Activated T-helper 1 cell treated with anti-CD3 and anti-CD28 coated beads, Interleukin-12 subunit alpha, Interleukin-12 subunit beta, Interleukin-2, Interleukin-4 antibody, amounts not matched to agents 30 ng/mL and 10 ng/mL and 1 ng/mL, durations not matched to agents 14 hours and 24 hours and 36 hours (primary cell): Measurements from ENCODE around the gene LSM3. TPM values are rescaled to one million over a fixed set of nuclear protein-coding genes. Genes with fewer than 3 reads are reported as not detected.
"Not testable (repeated sequence)": the region's sequence is repeated elsewhere in the genome, so short reads cannot be mapped to it uniquely, and the experiment has no call there.

Source experiments
- DNase-seq: peaks from one replicate; pipeline ENCODE4 v3.0.0; 2021; ENCODE audit warnings: low spot score
- H3K27ac Mint-ChIP-seq: one replicate; pipeline ENCODE4 v1.8.0; 2021; ENCODE audit warnings: mild to moderate bottlenecking, mixed read lengths
- H3K27me3 Mint-ChIP-seq: one replicate; pipeline ENCODE4 v1.8.0; 2022; ENCODE audit warnings: mild to moderate bottlenecking, moderate library complexity, mixed read lengths; ENCODE audit not compliant: insufficient read depth
- H3K36me3 Mint-ChIP-seq: one replicate; pipeline ENCODE4 v1.8.0; 2021; ENCODE audit warnings: low read depth, mixed read lengths
- H3K4me1 Mint-ChIP-seq: one replicate; pipeline ENCODE4 v1.8.0; 2021; ENCODE audit warnings: low read depth, mixed read lengths
- H3K4me3 Mint-ChIP-seq: one replicate; pipeline ENCODE4 v1.8.0; 2021; ENCODE audit warnings: mild to moderate bottlenecking, moderate library complexity, mixed read lengths
- H3K9me3 Mint-ChIP-seq: one replicate; pipeline ENCODE4 v1.8.0; 2021; ENCODE audit warnings: mixed read lengths
- intact Hi-C: fragments of 100-400 bp; cut with micrococcal nuclease; formaldehyde crosslinking; loops from one replicate; pipeline ENCODE4 v1.15.1; 2024
- total RNA-seq: library from RNA; stranded (reverse); gene quantifications from 2 replicates; pipeline ENCODE4 v1.2.3, GENCODE V29; 2022

The LSM3 gene
- total RNA-seq, 1 donor from 2014 or later: 15.6 TPM

DNA sequence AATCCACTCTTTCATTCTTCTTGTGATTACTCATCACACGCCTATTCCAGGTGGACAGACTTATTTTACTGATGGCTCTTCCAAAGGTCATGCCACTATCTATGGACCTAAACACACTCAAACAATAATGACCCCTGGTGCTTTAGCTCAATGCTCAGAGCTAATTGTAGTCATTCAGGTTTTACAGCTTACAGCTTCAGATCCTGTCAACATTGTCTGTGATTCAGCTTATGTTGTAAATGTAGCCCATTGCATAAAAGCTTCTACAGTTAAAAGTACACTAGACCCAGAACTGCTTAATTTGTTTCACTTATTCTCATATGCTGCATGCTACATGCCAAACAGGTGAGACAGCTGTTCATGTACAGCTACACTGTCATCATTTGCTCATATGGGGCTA, 49.2 kb downstream of the LSM3 start:
- Mint-ChIP-seq H3K4me3 (no peak overlapping the region), H3K9me3 (peaks cover 2% of the 10 kb centered on the region), H3K27ac (no peak overlapping the region), H3K4me1 (peaks cover 7% of the 10 kb centered on the region), H3K27me3 (peaks cover 21% of the 10 kb centered on the region), H3K36me3 (no peaks in the 10 kb centered on the region)
- DNase-seq: no peak
- intact Hi-C loops: no loop called here

DNA sequence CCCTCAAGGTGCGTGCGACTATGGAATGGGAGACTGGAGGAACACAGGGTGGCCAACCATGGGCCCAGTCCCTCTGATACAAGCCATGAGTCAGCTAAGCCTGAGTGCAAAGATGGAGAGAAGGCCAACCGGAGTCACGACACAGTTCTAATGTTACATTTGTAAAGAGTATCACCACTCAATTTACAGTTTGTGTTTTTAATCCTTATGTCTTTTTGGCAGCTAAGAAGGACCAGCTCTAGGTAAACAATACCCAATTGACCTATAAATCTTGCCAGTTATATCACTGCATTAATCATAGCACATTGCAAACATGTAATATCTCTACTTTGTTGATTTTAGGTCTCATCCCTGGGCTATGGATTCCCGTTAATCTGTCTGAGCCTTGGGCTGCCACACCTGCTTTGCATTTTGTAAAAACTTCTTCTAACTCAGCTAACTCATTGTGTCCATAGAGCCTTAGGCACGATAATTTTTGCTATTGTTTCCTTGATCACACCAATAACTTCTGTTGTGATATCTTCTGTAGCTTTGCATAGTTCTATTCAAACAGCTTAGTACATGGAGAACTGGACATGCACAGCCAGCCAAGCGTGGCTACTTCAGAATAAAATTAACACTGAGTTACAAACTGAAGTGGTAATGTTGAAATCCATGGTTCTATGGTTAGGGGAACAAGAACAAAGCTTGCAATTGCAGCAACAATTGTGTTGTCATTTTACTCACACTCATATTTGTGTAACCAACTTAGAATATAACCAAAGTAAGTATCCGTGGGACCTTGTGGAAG, 50.3 kb downstream of the LSM3 start:
- intact Hi-C loops: no loop called here
- Mint-ChIP-seq H3K4me3 (no peak overlapping the region), H3K9me3 (peaks cover 9% of the 10 kb centered on the region), H3K4me1 (peaks cover 9% of the 10 kb centered on the region), H3K27me3 (peaks cover 23% of the 10 kb centered on the region), H3K36me3 (peaks cover 2% of the 10 kb centered on the region), H3K27ac (no peak overlapping the region)
- no peak for DNase-seq

DNA sequence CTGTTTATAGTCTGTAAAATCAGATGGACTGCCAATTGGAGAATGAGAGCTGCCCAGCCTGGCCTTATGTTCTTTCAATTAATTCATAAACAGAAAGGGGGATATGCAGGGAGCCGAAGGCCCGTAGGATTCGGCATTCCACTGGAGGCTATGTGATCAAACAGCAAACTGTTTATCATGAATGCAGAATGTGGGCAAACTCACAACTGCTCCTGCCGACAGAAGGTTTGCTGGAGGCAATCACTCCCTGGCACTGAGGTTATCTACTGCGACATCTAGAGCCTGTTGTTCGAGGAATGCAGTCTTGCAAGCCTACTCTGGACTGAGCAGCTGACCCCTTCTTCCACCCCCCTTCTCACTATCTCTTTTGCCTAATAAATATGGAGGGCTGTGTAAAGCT, 51.1 kb downstream of the LSM3 start:
- H3K27ac Mint-ChIP-seq, H3K4me1 Mint-ChIP-seq, H3K4me3 Mint-ChIP-seq, H3K36me3 Mint-ChIP-seq, H3K9me3 Mint-ChIP-seq, DNase-seq, intact Hi-C loops: not testable (repeated sequence)
- peaks cover 23% of the 10 kb centered on the region for H3K27me3 Mint-ChIP-seq

DNA sequence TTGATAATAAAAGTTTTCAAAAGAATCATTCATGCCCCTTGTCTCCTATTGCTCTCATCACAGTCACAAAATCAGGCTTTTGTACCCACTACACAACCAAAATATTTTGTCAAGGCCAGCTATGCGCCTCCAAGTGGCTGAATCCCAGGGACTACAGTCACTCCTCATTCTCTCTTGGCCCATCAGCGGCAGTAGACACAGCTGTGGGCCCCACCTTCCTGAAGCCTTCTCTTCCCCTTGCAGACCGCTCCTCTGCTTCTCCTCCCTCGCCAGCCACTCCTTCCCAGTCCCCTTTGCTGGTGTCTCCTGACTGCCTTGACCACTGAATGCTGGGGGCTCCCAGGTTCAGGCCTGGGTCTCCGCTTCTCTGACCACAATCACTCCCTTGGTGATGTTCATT, 52.1 kb downstream of the LSM3 start:
- H3K36me3 Mint-ChIP-seq: peaks cover 2% of the 10 kb centered on the region

DNA sequence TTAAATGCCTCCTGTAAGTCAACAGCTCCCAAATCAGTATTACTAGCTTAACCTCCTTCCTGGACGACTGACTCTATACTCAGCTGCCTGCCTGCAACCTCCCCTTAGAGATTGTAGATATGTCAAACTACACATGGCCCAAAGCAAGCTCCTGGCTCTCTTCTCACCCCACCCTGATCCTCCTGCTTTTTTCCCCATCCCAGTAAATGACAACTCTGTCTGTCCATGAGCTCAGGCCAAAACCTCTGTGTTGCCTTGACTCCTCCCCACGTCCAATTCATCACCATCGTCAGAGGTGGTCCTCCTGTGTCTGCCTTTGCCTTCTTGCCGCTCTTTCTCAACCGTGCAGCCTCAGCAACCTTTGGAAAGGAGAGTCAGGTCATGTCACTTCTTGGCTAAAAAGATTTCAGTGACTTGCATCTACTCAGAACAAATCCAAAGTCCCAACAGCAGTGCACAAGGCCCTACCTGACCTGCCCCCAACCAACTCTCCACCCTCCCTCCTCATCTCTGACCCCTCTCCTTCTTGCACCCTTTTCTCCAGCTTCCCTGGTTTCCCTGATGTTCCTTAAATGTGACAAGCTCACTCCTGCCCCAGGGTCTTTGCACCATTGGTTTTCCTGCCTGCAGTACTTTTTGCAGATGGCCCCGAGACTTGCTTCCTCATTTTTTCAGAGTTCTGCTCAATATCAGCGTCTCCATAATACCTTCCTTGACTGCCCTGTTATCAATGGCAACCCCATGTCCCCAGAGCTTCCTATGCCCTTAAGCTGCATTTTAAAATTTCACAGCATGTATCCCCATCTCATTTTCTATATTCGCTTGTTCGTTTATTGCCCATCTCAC, 52.8 kb downstream of the LSM3 start:
- Mint-ChIP-seq H3K27ac (no peak overlapping the region), H3K27me3 (peaks cover 16% of the 10 kb centered on the region)
- intact Hi-C loops: no loop called here

More for the DNA sequence above, 52.1 kb downstream of the LSM3 start:
- DNase-seq: no peak
- intact Hi-C loops: no loop called here
- Mint-ChIP-seq H3K4me1 (peaks cover 14% of the 10 kb centered on the region), H3K27me3 (peaks cover 16% of the 10 kb centered on the region), H3K27ac (no peak overlapping the region), H3K9me3 (peaks cover 9% of the 10 kb centered on the region), H3K4me3 (no peak overlapping the region)

DNA sequence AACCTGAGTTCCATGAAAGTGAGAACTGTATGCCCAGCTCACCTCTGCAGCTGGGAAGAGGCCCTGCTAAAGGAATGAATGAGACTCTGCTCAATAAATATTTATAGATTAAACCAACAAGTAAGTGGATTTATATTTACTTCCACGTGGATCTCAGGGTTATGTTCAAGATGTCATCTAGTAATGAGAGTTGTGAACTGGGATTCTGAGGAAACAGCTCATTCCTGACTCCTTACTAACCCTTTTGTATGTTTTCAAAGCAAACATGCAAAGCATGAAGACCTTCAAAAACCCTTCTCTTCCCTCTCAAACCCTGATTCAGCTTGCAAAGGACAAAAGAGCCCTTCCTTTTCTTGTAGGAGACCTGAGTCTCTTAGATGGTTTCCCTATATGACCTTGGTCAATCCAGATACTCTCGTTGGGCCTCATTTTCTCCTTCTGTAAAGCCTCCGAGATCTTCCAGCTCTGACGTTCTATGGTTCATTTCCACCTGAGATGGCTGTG, 53.4 kb downstream of the LSM3 start:
- intact Hi-C loops: no loop called here
- H3K4me3 Mint-ChIP-seq: no peak overlapping the region
- H3K4me1 Mint-ChIP-seq: peaks cover 14% of the 10 kb centered on the region
- H3K27ac Mint-ChIP-seq: no peak overlapping the region
- peaks cover 16% of the 10 kb centered on the region for H3K27me3 Mint-ChIP-seq
- DNase-seq: no peak
- H3K36me3 Mint-ChIP-seq: peaks cover 2% of the 10 kb centered on the region
- H3K9me3 Mint-ChIP-seq: peaks cover 9% of the 10 kb centered on the region

More for the DNA sequence above, 52.8 kb downstream of the LSM3 start:
- Mint-ChIP-seq H3K4me3 (no peak overlapping the region), H3K4me1 (peaks cover 14% of the 10 kb centered on the region), H3K9me3 (peaks cover 9% of the 10 kb centered on the region), H3K36me3 (peaks cover 2% of the 10 kb centered on the region)
- DNase-seq: no peak

DNA sequence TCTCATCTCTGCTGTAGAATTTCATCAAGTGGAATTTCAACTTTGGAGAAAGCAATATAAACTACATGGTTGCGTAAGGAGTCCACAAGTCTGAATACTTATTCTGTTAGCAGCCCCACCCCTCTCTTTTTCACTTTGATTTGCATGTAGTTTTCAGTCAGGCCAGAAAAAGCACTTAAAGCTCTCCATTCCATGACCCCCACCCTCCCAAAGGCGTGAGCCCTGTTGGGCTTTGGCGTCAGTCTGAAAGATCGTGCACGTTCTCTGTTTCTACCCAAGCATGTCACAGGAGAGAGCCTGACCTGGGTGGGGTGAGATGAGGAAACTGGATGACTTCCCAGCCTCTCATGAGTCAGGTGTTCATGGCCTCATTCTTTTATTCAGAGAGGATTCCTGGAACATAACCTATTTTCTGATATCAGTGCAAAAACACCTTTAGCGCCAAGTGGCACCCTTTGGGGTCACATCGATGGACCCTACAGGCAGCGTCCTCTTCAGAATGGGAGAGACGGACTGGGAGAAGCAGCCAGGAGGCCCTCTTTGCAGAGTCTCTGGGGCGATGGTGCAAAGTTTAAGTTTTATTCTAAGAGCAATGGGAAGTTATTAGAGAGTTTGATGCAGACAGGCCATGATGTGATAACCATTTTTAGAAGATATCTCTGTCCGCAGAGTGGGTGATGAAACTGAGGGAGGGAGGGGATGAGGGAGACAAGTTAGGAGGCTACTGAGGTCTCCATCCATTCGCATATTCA, 55.8 kb downstream of the LSM3 start:
- H3K4me3 Mint-ChIP-seq: no peak overlapping the region
- H3K9me3 Mint-ChIP-seq: peaks cover 9% of the 10 kb centered on the region
- intact Hi-C loops: no loop called here
- no peak for DNase-seq
- peaks cover 2% of the 10 kb centered on the region for H3K36me3 Mint-ChIP-seq
- peaks cover 21% of the 10 kb centered on the region for H3K27me3 Mint-ChIP-seq
- H3K27ac Mint-ChIP-seq: no peak overlapping the region
- peaks cover 14% of the 10 kb centered on the region for H3K4me1 Mint-ChIP-seq

DNA sequence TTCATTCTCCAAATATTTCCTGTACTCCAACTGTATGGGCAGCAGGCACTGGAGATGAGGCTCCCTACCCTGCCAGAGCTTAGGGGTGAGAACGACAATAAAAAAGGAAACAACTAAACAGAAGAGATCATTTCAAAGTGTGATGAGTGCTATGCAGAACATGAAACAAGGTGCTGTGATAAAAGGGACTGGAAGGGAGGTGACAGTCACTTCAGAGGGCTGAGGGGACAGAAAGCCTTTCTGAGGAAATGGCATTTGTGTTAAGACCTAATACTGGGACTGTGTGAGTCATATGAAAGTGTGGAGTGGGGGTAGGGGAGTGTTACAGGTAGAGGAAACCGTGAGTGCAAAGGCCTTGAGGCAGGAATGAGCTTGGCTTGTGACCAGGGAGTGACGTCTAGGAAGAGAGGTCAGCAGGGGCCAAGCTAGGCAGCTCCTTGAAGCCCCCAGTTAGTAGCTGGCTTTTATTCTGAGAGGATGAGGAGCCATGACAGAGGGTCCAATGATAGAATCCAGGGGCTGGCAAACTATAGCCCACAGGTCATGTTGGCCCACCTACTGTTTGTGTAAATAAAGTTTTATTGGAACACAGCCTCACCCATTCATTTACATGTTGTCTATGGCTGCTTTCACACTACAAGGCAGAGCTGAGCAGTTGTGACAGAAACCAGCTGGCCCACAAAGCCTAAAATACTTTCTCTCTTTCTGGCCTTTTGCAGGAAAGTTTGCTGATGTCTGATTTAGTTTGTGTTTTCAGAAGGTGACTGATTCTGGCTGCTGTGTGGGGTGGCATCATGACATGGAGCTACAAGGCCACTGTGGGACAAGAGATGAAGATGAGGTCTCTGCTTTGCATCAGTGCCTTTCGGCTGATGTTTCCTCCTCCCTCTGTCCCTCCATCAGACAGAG, 56.6 kb downstream of the LSM3 start:
- Mint-ChIP-seq H3K4me3 (no peak overlapping the region), H3K36me3 (peaks cover 2% of the 10 kb centered on the region), H3K4me1 (peaks cover 14% of the 10 kb centered on the region), H3K27me3 (peaks cover 27% of the 10 kb centered on the region), H3K27ac (no peak overlapping the region), H3K9me3 (peaks cover 9% of the 10 kb centered on the region)
- intact Hi-C loops: no loop called here
- no peak for DNase-seq

DNA sequence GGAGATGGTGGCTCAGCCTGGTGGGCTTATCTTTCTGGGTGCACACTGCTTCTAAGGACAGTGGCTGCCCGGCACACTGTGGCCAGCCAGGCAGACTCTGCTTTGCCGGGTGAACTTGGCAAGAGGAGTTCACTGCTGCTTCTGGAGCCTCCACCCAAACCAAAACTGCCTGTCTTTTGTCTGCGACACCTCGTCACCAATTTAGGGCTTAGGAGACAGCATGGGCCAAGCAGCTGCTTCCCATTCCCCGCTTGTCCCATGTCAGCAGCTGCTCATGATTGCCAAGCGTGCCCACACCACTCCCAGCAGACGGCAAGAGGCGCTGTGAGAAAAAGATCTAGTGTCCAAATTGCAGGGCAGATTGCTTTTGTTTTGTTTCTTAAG, 57.3 kb downstream of the LSM3 start:
- H3K27ac Mint-ChIP-seq: no peak overlapping the region
- H3K9me3 Mint-ChIP-seq: peaks cover 9% of the 10 kb centered on the region
- peaks cover 31% of the 10 kb centered on the region for H3K27me3 Mint-ChIP-seq
- H3K36me3 Mint-ChIP-seq: peaks cover 2% of the 10 kb centered on the region
- no peak overlapping the region for H3K4me3 Mint-ChIP-seq
- intact Hi-C loops: no loop called here
- peaks cover 14% of the 10 kb centered on the region for H3K4me1 Mint-ChIP-seq
- DNase-seq: no peak

DNA sequence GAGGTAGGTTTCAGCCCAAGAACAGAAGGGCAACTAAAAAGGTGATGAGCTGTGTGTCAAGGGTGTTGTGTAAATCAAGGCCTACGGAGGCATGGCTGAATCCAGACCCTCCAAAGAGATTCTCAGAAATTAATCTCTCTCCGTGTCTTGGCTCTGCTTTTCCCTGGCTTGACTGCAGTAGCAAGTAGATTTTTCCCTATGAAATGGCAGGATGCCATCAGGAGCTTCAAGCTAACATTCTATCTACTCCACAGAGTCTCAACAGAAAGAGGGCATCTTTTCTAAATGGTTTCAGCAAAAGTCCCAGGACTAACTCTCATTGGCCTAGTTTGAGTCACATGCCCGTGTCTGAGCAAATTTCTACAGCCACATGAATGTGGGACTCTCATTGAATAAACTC, 58.3 kb downstream of the LSM3 start:
- Mint-ChIP-seq H3K4me1 (peaks cover 14% of the 10 kb centered on the region), H3K9me3 (peaks cover 9% of the 10 kb centered on the region), H3K27ac (no peak overlapping the region), H3K27me3 (peaks cover 31% of the 10 kb centered on the region), H3K36me3 (peaks cover 2% of the 10 kb centered on the region), H3K4me3 (no peak overlapping the region)
- DNase-seq: no peak
- intact Hi-C loops: no loop called here

DNA sequence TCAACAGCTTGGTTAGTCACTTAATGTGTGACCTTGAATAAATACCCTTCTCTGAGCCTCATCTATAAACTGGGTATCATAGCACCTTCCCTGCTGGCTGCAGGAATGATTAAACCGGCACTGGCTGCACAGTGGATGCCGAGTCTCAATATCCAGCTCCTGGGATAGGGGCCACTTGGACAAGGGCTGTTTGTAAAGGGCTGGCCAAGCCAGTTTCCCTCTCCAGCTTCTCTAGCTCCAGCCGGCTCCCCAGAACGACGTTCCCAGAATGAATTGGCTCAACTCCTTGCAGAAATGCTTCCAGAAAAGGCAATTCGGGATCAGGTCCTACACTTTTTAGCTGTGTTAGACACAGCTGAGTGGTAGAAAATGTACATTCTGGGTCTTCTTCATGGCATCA, 58.8 kb downstream of the LSM3 start:
- peaks cover 28% of the 10 kb centered on the region for H3K27me3 Mint-ChIP-seq
- no peak for DNase-seq
- intact Hi-C loops: no loop called here
- peaks cover 9% of the 10 kb centered on the region for H3K9me3 Mint-ChIP-seq
- H3K4me3 Mint-ChIP-seq: no peak overlapping the region
- no peak overlapping the region for H3K27ac Mint-ChIP-seq
- peaks cover 2% of the 10 kb centered on the region for H3K36me3 Mint-ChIP-seq
- H3K4me1 Mint-ChIP-seq: peaks cover 11% of the 10 kb centered on the region

DNA sequence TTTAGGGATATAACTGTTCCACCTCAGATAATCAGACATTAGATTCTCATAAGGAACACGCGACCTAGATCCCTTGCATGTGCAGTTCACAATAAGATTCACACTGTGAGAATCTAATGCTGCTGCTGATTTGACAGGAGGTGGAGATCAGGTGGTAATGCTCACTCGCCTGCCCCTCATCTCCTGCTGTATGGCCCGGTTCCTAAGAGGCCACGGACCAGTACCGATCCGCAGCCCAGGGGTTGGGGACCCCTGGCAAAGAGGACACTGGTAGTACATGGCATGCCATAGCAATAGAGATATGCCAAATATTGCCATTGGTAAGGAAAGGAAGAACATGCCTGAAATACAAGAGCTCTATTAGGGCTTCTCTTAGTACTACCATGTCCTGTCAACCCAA, 59.7 kb downstream of the LSM3 start:
- peaks cover 24% of the 10 kb centered on the region for H3K27me3 Mint-ChIP-seq
- H3K36me3 Mint-ChIP-seq: peaks cover 2% of the 10 kb centered on the region
- H3K4me1 Mint-ChIP-seq: peaks cover 5% of the 10 kb centered on the region
- no peak overlapping the region for H3K4me3 Mint-ChIP-seq
- intact Hi-C loops: no loop called here
- peaks cover 4% of the 10 kb centered on the region for H3K9me3 Mint-ChIP-seq
- H3K27ac Mint-ChIP-seq: no peak overlapping the region
- DNase-seq: no peak
